ENCODE data around the gene C1orf167. TPM values are rescaled to one million over a fixed set of nuclear protein-coding genes. Genes with fewer than 3 reads are reported as not detected.
"Not testable (repeated sequence)": the region's sequence is repeated elsewhere in the genome, so short reads cannot be mapped to it uniquely, and the experiment has no call there.

Gene C1orf167
- total RNA-seq, 1 donor, result not detected

DNA sequence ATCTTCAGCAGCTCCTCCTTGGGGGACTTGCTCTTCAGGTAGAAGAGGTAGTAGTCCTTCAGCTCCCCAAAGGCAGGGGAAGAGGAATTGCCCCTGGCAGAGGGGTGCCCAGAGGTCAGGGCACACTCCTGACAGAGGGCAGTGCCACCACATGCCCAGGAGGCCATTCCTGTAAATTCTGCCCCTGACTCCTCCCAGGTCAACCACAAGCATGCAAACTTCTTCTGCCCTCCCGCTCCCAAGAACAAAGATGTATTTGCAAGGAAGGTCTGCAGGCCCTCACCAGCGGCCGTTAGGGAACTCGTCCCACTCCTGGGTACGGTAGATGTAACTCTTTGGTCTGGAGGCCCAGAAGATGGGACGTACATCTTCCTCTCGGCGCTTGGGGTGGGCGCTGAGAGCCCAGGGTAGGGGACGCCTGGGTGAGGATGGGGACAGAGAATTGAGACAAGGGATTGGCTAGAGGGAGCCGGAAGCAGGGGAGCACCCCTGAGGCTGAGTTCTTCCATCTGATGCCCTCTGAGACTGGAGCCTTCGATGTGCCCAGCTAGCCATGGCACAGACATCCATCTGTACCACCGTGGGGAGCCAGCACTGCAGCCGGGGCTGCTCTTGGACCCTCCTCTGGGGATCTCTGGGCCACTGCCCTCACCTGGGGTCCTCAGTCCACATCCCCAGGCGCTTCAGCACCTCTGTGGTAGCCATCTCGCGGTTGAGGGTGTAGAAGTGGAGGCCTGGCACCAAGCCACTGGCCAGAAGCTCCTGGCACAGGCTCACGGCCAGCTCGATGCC is 32.6 kb downstream of the C1orf167 start:
- Histone ChIP-seq H3K9me3 (ENCODE audit: low read depth, low read length) (no peaks in the 10 kb centered on the region), H3K4me1 (ENCODE audit: insufficient read depth, low read length) (peaks cover 27% of the 10 kb centered on the region), H3K27me3 (ENCODE audit: insufficient read depth, low read length) (no peaks in the 10 kb centered on the region), H3K4me3 (ENCODE audit: low read length) (no peak overlapping the region)

DNA sequence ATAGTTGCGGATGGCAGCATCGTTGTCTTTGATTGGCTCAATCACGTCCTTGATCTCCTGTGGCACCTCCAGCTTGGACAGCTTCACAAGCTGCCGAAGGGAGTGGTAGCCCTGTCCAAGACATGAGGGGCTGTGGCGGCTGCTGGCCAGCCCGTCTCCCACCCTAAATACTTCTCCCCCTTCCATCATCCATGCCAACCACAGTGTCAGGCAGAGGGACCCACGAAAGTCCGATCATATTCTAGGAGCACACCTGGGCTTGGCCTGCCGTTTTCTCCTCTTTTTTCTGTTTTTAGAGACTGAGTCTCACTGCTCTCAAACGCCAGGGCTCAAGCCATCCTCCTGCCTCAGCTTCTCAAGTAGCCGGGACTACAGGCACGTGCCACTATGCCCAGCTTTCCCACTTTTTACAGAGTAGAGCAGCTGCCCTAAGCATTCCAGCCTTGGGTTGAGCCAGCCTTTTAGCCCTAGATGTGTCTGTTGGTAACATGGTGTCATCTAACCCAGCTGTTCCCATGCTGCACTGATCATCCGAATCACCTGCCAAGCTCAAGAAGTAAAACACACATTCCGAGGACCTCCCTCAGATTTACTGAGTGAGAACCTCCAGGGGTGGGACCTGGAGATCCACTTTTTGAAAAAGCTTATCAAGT is 33.4 kb downstream of the C1orf167 start:
- no peaks in the 10 kb centered on the region for H3K27me3 ChIP-seq (ENCODE audit: insufficient read depth, low read length)
- no peaks in the 10 kb centered on the region for H3K9me3 ChIP-seq (ENCODE audit: low read depth, low read length)
- H3K4me3 ChIP-seq (ENCODE audit: low read length), result no peak overlapping the region

DNA sequence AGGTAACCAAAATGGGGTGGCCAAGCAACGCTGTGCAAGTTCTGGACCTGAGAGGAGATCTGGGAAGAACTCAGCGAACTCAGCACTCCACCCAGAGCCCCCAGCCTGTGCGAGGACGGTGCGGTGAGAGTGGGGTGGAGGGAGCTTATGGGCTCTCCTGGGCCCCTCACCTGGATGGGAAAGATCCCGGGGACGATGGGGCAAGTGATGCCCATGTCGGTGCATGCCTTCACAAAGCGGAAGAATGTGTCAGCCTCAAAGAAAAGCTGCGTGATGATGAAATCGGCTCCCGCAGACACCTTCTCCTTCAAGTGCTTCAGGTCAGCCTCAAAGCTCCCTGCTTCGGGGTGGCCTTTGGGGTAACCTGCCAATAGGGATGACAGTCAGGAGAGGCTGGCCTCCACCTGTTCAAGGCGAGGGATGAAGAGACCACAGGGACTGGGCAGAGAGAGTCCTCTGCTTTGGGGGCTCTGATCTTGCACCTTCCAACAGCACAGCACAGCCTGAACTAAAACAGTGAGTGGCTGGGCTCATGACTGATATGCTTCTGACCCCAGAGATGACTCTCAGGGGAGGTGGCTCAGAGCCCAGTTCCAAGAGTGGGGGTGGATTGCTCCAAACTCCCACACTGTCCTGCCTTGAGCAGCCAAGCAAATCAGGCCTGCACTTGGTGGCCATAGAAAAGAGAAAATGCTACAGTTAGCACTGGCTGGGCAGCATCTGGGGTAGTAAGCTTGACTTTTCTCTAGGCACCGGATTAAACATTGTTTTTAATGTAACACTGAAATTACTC is 34.2 kb downstream of the C1orf167 start:
- Histone ChIP-seq H3K4me3 (ENCODE audit: low read length) (no peak overlapping the region), H3K27me3 (ENCODE audit: insufficient read depth, low read length) (no peaks in the 10 kb centered on the region)

More for the DNA sequence above, 33.4 kb downstream of the C1orf167 start:
- H3K4me1 ChIP-seq (ENCODE audit: insufficient read depth, low read length), result peaks cover 20% of the 10 kb centered on the region

DNA sequence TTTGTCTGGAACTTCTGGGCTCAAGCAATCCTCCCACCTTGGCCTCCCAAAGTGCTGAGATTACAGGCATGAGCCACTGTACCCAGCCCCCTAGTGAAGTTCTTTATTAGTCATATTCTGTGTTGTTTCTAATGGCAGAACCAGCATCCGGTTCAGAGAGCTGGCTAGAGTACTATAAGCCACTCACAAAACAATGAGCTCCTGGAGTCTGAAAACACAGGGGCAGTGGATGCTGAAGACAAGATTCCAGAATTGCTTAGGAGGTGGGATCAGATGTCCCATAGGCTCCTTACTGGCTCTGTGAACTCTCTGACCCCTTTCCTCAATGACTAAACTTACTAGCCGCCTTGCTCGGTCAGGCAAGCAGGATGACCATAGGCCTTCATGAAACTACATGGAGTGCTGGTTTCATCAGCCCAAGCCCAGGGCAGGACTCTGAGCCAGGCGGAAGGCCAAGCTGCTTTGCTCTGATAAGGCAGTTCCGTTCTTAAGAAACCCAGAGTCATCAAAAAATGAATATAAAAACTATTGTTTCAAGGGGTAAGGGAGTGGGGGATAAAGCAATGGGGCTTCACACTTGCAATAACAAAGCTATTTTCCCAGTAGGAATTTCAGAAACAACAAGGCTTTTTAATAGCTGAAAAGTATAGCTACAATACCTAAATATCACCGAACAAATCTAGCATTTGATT is 35.7 kb downstream of the C1orf167 start:
- Histone ChIP-seq H3K27me3 (ENCODE audit: insufficient read depth, low read length) (no peaks in the 10 kb centered on the region), H3K9me3 (ENCODE audit: low read depth, low read length) (no peaks in the 10 kb centered on the region), H3K4me3 (ENCODE audit: low read length) (no peak overlapping the region), H3K4me1 (ENCODE audit: insufficient read depth, low read length) (peaks cover 16% of the 10 kb centered on the region)

More for the DNA sequence above, 34.2 kb downstream of the C1orf167 start:
- Histone ChIP-seq H3K4me1 (ENCODE audit: insufficient read depth, low read length) (peaks cover 13% of the 10 kb centered on the region), H3K9me3 (ENCODE audit: low read depth, low read length) (no peaks in the 10 kb centered on the region)

DNA sequence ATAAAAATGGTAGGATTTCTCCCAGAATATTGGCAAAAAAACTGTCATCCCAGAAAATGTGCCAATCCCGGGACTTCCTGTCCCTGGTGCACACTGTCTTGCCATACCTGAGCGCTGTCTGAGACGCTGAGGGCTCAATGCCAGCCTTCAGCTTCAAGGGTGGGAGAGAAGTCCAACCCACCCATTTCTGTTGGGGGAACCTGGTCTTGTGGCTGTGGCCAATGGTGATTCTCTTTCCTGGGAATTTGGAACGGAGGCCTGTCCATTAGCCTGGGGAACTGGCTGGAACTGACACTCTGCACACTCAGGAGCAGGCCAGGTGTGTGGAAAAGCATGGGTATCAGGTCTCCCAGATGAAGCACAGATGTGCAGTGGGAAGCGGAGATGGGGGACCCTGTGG is 37.1 kb downstream of the C1orf167 start:
- Histone ChIP-seq H3K4me1 (ENCODE audit: insufficient read depth, low read length) (peaks cover 30% of the 10 kb centered on the region), H3K9me3 (ENCODE audit: low read depth, low read length) (no peaks in the 10 kb centered on the region), H3K4me3 (ENCODE audit: low read length) (no peak overlapping the region), H3K27me3 (ENCODE audit: insufficient read depth, low read length) (no peaks in the 10 kb centered on the region)

DNA sequence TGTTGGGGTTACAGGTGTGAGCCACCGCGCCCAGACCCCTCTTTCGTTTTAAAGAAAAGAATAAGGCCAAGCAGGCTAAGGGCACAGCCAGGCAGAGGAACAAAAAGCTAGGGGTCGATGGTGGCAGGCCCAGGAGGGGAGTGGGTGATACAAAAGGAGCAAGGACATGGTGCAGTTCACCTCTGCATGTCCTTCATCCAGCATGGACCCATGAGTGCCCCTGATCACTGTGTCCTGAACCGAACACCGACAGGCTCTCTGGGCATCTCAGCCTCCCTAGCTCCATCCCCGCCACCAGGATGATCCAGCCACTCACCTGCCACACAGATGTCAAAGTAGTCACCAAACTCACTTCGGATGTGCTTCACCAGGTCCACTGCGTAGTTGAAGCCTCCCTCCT is 37.9 kb downstream of the C1orf167 start:
- Histone ChIP-seq H3K9me3 (ENCODE audit: low read depth, low read length) (no peaks in the 10 kb centered on the region), H3K27me3 (ENCODE audit: insufficient read depth, low read length) (no peaks in the 10 kb centered on the region), H3K4me1 (ENCODE audit: insufficient read depth, low read length) (peaks cover 38% of the 10 kb centered on the region), H3K4me3 (ENCODE audit: low read length) (no peak overlapping the region)

DNA sequence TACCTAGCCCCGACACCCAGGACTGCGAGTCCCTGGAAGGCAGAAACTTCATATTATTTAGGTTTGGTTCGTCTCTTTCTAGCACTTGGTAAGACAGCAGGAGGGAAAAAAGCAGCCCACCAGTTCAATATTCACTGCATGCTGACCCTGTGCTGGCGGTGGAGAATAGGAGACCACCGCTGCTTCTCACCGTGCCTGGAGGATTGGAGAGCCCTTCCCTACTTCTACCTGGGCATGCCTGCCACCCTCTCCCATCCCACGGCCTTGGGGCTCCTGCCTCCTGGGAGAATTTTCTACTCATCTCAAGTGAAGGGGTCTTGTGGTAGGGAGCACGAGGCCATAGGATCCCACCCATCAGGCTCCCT is 38.4 kb downstream of the C1orf167 start:
- Histone ChIP-seq H3K4me3 (ENCODE audit: low read length) (no peak overlapping the region), H3K4me1 (ENCODE audit: insufficient read depth, low read length) (peaks cover 42% of the 10 kb centered on the region), H3K9me3 (ENCODE audit: low read depth, low read length) (no peaks in the 10 kb centered on the region), H3K27me3 (ENCODE audit: insufficient read depth, low read length) (no peaks in the 10 kb centered on the region)

DNA sequence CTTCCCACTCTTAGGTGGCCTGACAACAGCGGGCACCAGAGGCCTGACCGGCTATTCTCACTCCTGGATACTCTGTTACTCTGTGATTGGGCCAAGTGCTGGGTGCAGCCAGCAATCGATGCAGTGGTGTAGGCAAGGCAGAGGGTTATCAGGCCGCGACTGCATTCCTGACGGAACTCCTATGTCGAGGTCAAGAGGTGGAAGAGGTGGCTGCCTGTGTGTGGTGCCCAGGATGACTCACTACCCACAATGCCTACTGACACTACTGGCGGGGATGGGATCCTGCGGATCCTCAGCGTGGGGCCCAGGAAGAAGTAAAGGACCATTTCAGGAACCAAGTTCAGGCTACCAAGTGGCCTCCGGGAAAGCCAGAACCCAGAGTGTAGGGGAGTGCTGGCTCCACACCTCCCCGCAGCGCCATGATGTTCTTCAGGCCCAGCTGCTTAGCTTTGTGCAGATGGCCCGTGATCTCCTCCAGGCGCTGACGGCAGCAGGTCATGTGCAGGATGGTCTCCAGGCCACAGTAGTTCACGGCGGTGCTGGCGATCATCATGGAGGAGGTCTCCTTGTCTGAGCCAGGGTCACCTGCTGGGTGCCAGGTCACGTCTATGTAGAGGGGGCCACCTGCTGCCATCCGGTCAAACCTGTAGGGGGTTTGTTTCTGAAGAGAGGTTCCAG is 38.9 kb downstream of the C1orf167 start:
- H3K27me3 ChIP-seq (ENCODE audit: insufficient read depth, low read length), result no peaks in the 10 kb centered on the region
- H3K4me1 ChIP-seq (ENCODE audit: insufficient read depth, low read length), result peaks cover 42% of the 10 kb centered on the region
- H3K4me3 ChIP-seq (ENCODE audit: low read length), result no peak overlapping the region
- no peaks in the 10 kb centered on the region for H3K9me3 ChIP-seq (ENCODE audit: low read depth, low read length)

DNA sequence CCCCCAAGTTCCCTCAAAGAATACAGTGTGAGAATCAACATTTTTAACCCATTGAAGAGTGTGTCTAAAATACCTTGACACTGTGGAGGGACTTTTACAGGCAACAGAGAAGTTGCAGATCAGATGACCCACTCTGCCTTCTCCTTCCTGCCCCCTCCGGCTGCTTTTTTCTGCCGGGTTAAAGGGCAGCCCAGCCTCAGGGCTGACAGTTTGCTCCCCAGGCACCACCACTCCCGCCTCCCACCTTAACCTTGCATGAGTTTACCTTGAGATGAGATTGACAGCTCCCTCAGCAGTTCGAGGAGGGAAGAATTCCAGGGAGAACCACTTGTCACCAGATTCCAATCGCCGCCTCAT is 40.6 kb downstream of the C1orf167 start:
- Histone ChIP-seq H3K9me3 (ENCODE audit: low read depth, low read length) (no peaks in the 10 kb centered on the region), H3K27me3 (ENCODE audit: insufficient read depth, low read length) (no peaks in the 10 kb centered on the region), H3K4me1 (ENCODE audit: insufficient read depth, low read length) (peaks cover 56% of the 10 kb centered on the region), H3K4me3 (ENCODE audit: low read length) (peak overlapping the region; percentile 54)

DNA sequence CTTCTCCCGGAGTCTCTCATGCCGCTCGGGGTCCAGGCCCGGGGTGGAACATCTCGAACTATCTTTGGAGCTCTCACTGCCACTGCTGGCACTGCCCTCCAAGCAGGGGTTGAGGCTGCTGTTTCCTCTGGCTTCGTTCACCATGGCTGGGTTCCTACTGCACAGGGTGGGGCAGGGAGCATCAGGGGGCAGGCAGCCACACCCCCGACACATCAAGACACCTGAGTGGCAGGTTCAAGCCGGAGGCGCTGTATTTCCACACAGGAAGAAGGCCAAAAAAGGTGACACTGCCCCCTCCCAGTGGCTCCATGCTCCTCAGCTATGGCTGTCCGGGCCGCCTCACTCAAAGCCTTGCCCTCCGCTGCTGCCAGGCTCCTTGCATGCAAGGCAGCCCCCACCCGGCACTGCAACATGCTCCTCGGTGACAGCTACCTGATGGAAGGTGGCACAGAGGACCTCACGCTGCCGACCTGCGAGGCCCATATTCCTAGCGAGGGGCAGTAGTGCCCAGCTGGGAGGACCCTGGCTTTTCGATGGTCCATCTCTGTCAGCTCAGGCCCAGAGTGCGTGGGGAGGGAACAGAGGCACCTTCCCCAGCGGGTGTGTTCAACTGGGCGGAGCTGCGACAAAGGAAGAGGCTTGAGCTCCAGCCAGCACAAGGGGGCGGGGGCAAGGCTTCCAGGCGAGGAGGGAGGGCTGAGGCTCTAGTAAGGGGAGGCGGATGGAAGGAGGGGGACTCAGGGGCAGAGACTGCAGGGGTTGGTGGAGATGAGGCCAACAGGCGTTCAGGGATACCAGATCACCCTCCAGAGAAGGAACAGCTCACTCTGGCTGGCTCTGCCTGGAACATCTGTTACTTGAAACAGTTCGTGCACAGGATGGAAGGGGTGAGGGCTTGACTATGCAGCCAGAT is 41.2 kb downstream of the C1orf167 start:
- H3K4me1 ChIP-seq (ENCODE audit: insufficient read depth, low read length), result peaks cover 60% of the 10 kb centered on the region
- no peaks in the 10 kb centered on the region for H3K27me3 ChIP-seq (ENCODE audit: insufficient read depth, low read length)
- H3K4me3 ChIP-seq (ENCODE audit: low read length), result peak overlapping the region; percentile 54
- no peaks in the 10 kb centered on the region for H3K9me3 ChIP-seq (ENCODE audit: low read depth, low read length)

DNA sequence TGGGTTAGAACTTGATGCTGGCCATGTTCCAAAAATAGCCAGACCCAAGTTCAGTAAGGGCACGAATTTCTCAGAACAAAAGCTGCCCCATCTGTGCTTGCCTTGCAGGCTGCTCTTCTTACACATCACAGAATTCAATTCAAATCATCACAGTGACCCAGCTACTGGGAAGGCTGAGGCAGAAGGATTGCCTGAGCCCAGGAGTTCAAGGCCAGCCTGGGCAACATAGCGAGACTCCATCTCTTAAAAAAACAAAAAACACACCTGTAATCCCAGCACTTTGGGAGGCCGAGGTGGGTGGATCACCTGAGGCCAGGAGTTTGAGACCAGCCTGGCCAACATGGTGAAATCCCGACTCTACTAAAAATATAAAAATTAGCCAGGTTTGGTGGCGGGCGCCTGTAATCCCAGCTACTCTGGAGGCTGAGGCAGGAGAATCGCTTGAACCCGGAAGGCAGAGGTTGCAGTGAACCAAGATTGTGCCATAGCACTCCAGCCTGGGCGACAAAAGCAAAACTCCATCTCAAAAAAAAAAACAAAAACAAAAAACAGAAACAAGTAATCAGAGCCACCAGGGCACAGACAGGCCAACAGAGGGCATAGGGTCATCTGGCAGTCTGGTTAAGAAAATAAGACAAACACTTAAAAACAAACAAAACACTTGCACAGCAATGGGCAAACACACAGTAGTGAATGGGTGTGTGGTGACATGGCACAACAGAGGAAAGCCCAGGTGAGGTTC is 42.1 kb downstream of the C1orf167 start:
- H3K9me3 ChIP-seq (ENCODE audit: low read depth, low read length); H3K27me3 ChIP-seq (ENCODE audit: insufficient read depth, low read length): not testable (repeated sequence)
- Histone ChIP-seq H3K4me1 (ENCODE audit: insufficient read depth, low read length) (peaks cover 61% of the 10 kb centered on the region), H3K4me3 (ENCODE audit: low read length) (peak overlapping the region; percentile 54)

DNA sequence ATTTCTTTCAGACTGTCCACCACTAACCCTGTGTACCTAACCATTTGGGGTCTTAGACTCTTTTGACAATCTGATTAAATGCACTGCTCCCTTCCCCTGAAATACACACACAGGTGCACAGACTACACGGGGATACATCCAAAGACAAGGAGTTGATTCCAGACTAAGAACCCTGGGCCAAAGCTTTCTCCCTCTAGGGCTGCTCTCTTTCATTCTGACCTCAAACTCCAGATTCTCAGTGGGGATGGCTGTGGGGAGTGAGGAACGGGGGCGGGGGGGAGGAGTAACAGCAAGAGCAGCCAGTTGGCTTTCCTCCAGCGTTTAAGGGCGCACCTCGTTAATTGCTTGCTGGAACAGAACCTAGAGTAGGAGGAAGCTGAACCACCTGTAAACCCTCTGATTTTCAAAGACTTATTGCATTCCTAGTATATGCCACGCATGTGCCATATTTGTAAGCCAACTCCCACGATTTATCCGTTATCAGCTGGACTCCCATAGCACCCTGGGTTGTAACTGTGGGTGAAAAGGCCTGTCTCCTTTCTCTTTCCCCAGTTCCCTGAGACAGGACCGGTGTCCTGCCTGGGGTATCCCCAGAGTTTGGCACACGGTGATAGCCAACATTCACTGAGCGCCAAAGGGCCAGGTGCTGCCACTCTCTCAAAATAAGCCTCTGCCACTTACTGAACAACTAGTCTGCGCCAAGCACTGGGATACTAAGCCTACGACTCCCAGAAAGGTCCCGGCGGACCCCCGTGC is 42.9 kb downstream of the C1orf167 start:
- H3K27me3 ChIP-seq (ENCODE audit: insufficient read depth, low read length), result no peaks in the 10 kb centered on the region
- H3K4me3 ChIP-seq (ENCODE audit: low read length), result peak overlapping the region; percentile 79
- peaks cover 61% of the 10 kb centered on the region for H3K4me1 ChIP-seq (ENCODE audit: insufficient read depth, low read length)
- no peaks in the 10 kb centered on the region for H3K9me3 ChIP-seq (ENCODE audit: low read depth, low read length)
